HG03469 (cell line): ENCODE measurements around the gene PXMP4.

Experiments used
- ATAC-seq: cut with Tn5 transposase; IDR thresholded peaks from one replicate; pipeline ENCODE4 v1.9.1; 2021; ENCODE audit warnings: mild to moderate bottlenecking, moderate library complexity, moderate number of reproducible peaks; ENCODE audit not compliant: unreplicated experiment

PXMP4 gene

DNA sequence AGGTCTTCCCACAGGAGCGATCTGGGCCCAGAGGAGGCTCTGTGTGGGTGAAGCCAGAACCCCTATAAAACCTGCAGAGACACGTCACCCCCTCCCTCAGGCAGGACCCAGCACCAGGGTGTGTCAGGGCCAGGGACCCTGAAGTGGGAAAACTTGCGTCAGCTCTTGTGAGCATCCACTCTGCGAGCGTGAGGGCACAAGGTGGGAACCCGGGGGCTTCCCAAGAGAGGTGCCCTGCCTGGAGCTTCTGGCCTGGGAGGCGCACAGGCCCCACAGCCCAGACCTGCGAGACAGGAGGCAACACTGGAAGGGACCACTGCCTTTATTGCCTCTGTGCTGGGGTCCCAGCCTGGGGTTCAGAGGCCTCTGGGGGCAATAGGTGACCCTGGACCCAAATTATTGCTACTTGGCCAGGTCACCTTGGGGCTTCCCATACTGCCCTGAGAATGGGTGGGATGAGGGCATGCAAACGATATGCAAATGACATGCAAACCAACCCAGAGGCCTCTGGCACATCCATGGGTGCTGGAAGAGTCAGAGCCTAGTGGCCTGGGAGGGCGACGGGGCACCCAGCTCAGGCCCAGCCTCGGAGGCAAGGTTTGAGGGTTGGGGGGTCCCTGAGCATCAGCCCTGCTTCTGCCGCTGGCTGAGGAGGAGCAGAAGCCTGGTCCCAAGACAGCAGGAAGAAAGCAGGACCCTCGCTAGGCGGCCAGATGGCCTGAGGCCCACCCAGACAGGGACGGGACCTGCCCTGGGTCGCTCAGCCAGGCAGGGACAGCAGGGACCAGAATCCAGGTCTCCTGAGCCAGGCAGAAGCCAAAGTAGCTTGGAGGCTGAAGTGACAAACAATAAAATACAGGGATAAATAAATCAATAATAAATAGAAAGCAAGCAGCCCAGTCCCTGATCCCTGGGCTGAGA, 63.1 kb downstream of the PXMP4 start:
- ATAC-seq, result no peak

DNA sequence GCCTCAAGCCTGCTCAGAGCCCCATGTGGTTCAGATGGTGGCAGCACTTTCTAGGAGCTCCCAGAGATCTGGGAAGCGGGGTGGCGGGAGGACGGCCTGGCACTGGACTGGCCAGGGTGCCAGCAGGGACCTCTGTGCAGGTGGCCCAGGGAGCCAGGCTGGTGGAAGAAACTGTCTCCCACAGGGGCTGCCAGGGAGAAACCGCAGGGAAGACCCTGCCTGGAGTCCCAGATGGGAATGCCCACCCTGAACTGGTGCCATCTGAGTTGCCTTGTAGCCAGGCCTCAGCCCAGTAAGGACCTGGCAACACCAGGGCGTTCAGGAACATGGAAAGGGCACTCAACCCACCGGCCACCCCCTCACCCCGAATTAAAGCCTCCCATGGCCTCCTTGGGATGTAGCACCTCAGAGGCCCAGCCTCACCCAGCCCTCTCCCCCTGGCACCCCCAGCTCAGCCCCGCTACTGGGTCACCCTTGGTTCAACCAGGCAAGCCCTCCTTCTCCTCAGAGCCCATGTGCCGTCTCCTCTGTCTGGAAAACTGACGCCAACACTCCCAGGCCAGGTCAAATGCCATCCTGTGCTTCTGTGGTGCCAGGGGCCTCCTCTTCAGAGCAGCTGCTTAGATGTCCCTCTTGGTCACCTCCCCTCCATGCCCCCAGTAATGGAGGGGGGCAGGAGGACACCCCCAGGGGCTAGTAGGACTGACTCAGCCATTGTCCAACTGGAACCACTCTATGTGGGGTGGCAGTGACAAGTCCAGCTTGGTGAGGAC, 63.9 kb downstream of the PXMP4 start:
- no peak for ATAC-seq

DNA sequence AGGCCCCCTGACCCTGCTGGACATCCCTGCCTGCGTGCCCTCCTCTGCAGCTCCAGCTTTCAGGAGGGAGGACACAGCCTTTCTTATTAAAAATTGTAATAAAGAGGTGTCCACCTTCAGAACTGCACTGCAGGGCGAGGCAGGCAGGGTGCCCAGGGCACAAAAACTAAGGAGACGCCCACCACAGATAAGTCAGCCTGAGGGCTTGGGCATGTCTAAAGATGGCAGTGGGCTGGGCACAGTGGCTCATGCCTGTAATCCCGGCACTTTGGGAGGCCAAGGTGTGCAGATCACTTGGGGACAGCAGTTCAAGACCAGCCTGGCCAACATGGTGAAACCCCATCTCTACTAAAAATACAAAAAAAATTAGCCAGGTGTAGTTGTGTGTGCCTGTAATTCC, 64.9 kb downstream of the PXMP4 start:
- no peak for ATAC-seq

DNA sequence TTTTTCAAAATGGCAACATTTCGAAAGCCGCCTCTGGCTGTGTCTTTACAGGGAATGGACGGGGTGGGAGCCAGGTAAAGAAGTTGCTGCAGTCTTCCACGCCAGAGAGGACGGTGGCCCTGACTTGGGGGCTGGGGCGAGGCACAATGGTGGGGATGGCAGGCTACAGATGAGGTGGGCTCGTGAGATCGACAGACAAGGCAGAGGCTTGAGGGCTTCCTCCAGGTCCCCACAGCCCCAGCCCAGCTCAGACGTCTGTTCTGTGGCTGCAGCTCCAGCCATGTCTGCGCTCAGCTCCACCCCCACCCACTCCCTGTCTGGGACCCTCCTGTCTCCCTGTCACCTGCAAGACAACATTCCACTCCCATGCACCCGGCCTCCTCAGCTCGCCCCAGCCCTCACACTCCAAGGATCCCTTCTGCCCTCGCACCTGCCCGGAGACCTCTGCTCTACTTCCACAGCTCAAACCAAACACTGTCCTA, 65.4 kb downstream of the PXMP4 start:
- no peak for ATAC-seq

DNA sequence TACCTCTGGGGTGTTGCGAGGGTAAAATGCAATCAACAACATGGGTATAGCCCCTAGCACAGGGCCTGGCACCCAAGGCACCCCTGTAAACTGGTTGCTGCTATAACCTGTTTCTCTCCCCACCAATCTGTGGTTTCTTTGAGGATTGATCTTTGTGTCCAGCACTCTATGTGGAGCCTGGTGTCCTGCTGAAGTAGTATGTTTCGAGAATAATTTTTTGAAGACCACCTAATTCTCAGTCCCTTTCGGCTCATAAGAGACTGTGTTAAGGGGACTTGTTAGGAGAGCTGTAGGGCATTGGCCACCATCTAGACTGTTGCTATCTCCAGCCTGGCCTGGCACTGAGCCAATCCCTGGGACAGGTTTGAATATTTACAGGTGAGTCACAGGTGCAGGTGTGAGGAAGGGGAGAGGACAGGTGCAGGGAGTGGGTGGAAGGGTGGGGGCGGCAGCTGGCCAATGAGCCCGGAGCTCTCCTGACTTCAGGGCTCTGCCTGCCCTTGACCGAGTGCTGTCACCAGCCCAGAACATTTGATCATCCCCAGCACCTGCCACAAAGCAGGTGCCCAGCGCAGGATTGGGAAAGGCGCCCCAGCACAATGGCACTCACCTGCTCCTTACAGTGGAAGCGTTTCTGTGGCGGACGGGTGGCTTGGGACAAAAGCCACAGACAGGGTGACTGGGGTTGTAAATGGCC, 66.1 kb downstream of the PXMP4 start:
- no peak for ATAC-seq

DNA sequence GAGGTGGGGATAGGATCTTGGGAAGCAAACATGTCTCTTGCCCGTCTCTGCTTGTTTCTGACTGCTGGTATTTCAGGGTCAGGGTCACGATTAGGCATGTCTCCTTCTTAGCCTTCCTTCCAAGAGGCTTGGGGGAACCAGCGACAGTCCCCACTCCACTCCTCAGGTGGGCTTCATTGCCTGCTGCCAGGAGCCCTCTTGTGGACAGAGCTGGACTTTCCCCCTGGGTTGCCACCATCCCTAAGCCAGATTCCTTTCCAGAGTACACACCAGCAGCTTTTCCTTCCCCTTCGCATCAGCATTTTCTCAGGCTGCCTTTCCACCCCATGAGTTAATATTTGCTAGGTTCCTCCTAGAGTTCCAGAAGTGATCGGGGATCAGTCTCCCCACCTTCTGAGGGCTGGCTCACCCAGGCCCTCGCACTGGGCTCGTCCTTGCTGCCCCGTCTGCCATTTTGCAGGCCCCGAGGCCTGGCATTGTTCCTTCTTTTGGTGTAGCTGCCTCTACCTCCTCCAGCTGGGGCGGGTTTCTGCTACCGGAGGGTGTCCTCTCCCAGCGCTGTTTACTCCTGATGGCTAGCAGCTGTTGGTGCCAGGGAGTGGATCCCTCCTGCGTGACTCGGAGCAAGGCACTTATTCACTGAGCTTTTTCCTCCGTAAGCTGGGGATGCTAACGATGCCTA, 66.8 kb downstream of the PXMP4 start:
- no peak for ATAC-seq
